T1000 (cell line): ENCODE data around the gene RPN2.

ENCODE experiments used
- DNase-seq: peaks from one replicate; lab custom pipeline; 2025; ENCODE audit warnings: mixed read lengths; lab: John Stamatoyannopoulos, UW

RPN2 gene

GRCh38 chr20:37266940-37267666, 88.0 kb downstream of the RPN2 start:
- no peak for DNase-seq

- DNase-seq, result no peak
These were observed 88.7 kb downstream of the RPN2 start for GRCh38 chr20:37267667-37268313.

- DNase-seq, result no peak
These were observed 91.7 kb downstream of the RPN2 start for GRCh38 chr20:37270576-37271420.

DNA sequence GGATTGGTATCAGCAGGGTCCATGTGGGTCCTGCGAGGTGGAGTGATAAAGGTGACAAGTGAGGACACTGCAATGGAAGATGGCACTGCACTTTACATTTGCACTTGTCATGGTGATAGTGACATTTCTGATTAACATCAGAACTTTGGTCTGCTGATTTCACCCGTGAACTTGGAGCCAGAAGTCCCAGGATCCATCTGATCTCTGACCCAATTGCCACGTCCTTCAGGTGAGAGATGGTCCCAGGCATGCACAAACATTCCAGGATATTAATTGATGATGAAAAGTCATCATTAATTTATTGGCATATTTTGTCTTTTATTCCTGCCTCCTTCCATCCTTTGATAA, 92.3 kb downstream of the RPN2 start:
- no peak for DNase-seq

DNA sequence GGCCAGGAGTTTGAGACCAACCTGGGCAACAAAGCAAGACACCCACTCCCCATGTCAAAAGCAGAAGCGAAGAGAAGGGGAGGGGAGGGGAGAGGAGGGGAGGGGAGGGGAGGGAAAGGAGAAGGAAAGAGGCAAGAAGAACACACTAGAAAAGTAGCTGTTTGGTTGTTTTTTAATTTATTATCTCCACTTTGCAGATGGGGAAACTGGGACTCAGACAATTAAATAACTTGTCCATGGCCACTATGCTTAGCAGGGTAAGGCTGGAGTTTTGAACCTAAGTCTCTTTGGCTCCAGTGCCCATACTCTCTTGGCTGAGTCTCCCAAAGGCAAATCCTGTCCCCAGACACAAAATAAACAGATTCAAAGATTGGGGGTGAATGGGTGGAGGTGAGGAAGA, 94.9 kb downstream of the RPN2 start:
- DNase-seq, result no peak

- no peak for DNase-seq
These were observed 95.9 kb downstream of the RPN2 start for GRCh38 chr20:37274851-37275524.

DNA sequence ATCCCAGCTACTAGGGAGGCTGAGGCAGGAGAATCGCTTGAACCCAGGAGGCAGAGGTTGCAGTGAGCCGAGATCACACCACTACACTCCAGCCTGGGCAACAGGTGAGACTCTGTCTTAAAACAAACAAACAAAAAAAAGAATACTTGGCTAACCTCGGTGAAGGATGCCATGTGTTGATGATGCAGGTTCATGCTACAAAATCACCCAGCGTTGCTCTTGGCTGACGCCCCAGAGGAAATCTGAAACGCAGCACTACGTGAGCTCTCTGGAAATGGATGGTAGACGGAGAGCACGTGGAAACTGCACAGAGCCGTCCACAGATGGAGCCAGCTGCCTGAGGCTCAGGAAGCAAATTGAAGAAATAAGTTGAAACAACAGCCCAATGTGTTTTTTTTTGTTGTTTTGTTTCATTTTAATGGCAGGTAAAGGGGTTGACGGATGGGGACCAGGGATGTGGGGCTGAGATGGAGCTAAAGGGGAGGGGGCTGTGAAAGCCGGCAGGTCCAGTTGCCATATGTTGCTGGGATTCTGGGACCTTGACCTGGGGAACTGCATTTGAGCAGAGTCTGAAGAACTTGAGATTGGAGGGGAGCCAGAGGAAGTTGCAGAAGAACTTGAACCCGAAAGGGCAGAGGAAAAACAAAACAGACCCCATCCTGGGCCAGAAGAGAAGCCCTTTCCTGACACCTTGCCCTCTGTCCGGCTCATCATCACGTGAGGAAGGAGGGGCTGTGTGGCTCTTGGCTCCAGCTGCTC, 97.5 kb downstream of the RPN2 start:
- no peak for DNase-seq

DNA sequence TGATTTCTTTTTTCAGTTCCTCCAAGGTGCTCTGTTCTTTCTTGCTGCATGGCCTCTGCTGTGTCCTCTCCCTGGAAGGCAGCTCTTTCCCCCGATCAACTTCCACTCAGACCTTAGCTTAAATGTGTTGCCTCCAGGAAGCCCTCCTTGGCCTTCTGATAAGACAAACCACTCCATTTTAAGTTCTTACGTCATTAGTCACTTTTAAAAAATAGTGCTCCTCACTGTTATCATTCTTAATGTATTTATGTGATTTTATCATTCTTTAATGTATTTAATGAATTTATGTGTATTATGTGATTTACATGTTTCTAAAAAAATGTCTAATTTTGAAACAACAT, 98.1 kb downstream of the RPN2 start:
- DNase-seq, result no peak

- no peak for DNase-seq
These were observed 99.9 kb downstream of the RPN2 start for GRCh38 chr20:37278966-37279590.

DNA sequence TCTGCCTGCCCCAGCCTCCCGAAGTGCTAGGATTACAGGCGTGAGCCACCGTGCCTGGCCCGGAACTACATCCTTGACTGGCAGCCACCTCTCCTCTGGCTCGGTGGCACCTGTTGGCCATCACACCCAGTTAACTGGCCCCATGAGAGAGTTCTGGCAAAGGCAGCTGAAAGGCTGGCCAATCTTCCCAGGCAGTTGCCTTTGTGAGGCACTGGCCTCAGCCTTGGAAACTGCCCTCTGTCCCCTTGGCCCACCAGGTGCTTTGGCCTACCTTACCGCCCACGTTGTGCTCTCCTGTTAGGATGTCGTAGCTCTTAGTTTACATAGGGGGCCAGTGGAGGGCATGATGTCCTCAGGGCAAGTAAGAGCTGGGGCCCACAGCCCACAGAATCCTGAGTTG, 100.7 kb downstream of the RPN2 start:
- no peak for DNase-seq

DNA sequence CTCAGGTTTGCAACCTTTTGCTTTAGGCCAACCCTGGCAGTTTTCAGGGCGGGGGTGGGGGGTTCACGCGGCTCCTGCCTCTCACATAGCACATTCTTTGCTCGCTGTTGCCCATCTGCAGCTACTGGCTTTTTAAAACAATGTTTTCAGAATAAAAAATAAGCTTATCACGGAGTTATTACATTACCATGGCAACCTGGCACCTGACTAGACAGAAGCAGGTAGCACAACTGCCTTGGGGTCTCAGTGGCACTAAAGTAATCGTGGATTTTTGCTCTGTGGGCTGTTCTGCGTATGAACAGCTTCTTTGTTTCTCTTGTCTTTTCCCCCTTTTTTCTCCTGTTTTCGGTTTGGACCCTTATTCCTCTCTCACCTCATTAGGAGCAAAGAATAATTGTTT, 101.3 kb downstream of the RPN2 start:
- no peak for DNase-seq

GRCh38 chr20:37282556-37282955, 103.4 kb downstream of the RPN2 start:
- DNase-seq, result no peak

GRCh38 chr20:37283530-37284195, 104.5 kb downstream of the RPN2 start:
- no peak for DNase-seq

GRCh38 chr20:37284691-37285161, 105.6 kb downstream of the RPN2 start:
- DNase-seq, result no peak

- DNase-seq, result no peak
These were observed 106.7 kb downstream of the RPN2 start for GRCh38 chr20:37285664-37286374.

DNA sequence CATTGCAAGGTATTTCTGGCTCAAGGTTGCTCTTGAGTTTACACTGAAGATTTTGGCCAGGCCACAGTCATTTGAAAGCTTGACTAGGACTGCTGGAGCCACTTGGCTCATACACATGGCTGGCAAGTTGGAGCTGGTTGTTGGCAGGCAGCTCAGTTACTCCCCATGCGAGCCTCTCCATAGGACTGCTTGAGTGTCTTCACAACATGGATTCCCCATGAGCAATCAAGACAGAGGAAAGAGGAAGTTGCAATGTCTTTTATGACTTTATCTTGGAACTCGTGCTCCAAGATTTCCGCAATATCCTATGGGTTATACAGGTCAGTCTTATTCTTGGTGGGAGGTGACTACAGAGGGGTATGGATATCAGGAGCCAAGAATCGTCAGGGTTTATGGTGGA, 109.0 kb downstream of the RPN2 start:
- no peak for DNase-seq

- DNase-seq, result no peak
These were observed 111.2 kb downstream of the RPN2 start for GRCh38 chr20:37290158-37290810.
